SK-N-SH (cell line): ENCODE measurements around the gene VAPB.

ENCODE experiments used
- CTCF ChIP-seq: fragments of 200-600 bp; sonication (generic); IDR thresholded peaks from 2 replicates; pipeline ENCODE4 v1.6.1; 2017; ENCODE audit warnings: antibody characterized with exemption, mild to moderate bottlenecking, moderate library complexity
- EP300 ChIP-seq, 2 experiments: IDR thresholded peaks; 2 replicates each; pipeline versions ENCODE4 v1.4.0 to v1.6.1; 2012; ENCODE audit warnings: borderline replicate concordance in 1 of 2, low read depth in 1 of 2, low read length in 1 of 2
- MAX ChIP-seq: IDR thresholded peaks from 2 replicates; pipeline ENCODE4 v1.4.0; 2012; ENCODE audit warnings: low read depth
- USF2 ChIP-seq: fragments of 150-350 bp; IDR thresholded peaks from 2 replicates; pipeline ENCODE4 v1.6.1; 2017; ENCODE audit warnings: antibody characterized with exemption, low read length, low read depth, borderline replicate concordance

DNA sequence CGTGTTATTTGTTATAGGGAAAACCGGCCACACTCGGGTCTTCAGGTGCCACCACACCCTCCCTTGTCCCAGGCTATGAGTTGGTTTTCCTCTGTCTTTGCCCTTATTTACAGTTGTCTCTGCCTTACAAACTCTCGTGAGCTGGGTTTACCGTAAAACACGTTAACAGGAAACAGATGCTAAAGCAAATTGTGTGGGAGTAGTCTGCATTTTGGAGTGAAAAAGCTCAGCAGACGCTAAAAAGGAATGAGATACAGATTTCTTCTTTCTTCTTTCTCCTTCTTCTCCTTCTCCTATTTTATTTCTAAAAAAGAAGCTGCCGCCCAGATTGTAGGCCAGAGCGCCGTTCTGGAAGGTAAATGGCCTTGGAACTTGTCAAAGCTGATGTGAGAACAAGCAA, 74.2 kb downstream of the VAPB start:
- TF ChIP-seq USF2 (no peak), EP300 (IDR thresholded peaks at IDR 0.05; ENCODE audit: borderline replicate concordance in 1 of 2, low read depth in 1 of 2, low read length in 1 of 2) (no peak), MAX (no peak), CTCF (no peak)
